GM19238 (cell line): ENCODE results near the gene PTTG2.
"Not testable (repeated sequence)": the region's sequence is repeated elsewhere in the genome, so short reads cannot be mapped to it uniquely, and the experiment has no call there.

ENCODE experiments used
- DNase-seq: peaks from one replicate; pipeline ENCODE4 v3.0.0; 2011; ENCODE audit warnings: low spot score; ENCODE audit not compliant: insufficient read length

PTTG2 gene

DNA sequence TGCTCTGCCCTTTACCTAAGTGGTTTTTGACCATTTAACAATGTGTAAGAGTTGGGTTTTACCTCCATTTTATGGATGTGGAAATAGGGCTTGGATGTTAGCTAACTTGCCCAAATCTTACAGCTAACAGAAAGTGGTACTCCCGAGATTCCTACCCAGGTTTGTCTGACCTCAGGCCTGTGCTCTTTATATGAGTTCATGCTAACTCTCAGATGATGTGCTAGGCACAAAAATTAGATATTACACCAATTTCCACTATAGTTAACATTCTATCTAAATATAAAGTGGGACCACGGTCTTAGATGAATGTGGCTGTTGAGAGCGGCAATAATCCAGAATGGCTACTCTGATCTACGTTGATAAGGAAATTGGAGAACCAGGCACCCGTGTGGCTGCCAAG is at the start of gene PTTG2:
Gene PTTG2 (plus strand): TSS at position 301 of the 400 bp plus-strand sequence. CDS start 37 bp downstream, at position 338.
- DNase-seq, result no peak

DNA sequence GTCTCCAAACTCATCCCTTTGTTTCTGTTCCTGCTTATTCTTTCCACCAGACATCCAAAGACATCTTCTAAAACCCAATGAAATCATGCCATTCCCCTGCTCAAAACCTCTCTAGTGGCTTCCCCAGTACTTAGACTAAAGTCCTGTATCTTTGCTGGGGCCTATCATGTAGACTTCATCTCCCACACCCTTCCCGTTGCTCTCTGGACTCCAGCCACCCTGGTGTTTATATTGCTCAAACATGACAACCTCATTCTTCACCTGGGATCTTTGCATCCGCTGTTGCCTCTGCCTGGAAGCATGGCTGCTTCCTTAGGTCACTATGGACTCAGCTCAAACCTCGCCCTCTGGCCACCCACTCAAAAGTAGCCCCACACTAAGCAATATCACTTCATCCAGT is 45.7 kb upstream of the PTTG2 start:
- DNase-seq, result no peak

DNA sequence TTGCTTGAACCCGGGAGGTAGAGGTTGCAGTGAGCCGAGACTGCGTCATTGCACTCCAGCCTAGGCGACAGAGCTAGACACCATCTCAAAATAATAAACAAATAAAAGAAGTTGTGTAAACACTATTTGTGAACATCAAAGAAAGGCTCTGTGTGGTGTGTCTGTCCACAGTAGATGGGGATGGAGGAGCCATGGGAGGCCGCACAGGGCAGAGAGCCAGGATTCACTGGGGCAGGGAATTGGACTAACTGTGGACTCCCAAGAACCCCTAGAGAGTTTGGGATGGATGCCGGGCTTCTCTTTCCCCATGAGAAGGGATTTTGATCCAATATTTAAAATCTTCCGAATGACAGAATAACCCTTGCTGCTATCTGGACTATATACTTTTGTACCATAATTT is 42.8 kb upstream of the PTTG2 start:
- no peak for DNase-seq

DNA sequence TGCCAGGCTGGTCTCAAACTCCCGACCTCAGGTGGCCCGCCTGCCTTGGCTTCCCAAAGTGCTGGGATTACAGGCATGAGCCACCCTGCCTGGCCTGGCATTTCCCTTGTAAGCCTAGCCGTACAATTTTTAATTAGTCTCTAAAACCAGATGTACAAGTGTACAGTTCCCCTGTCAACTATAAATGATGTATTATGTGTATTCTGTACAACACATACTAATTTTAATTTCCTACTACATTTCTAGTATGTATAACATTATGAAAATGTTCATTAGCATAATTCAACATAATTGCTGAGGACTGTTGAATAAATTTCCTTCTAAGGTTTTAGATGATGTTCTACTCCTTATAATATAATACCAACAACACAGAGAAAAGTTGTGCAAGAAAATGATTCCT is 41.5 kb upstream of the PTTG2 start:
- no peak for DNase-seq

DNA sequence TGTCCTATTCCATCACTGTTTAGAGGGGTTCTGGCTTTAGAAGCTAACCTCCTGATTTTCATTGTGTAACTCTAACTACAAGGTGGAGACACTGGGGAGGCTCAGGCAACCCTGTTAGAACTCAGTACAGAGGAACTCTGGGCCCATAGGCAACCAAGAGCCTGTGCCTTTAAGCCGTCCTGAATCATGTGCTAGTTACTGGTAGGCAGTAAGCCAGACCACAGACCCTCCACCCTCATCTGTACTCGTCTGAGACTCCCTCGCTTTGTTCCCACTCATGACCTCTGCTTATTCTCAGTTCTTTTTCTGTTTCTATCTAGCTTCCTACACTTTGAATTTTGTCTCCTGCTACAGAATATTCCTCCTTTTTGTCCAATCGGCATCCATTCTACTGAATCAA is 37.9 kb upstream of the PTTG2 start:
- DNase-seq, result no peak

DNA sequence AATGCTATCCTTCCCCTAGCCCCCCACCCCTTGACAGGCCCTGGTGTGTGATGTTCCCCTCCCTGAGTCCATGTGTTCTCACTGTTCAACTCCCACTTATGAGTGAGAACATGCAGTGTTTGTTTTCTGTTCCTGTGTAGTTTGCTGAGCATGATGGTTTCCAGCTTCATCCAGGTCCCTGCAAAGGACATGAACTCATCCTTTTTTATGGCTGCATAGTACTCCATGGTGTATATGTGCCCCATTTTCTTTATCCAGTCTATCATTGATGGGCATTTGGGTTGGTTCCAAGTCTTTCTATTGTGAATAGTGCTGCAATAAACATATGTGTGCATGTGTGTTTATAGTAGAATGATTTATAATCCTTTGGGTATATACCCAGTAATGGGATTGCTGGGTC is 37.1 kb upstream of the PTTG2 start:
- not testable (repeated sequence) for DNase-seq

DNA sequence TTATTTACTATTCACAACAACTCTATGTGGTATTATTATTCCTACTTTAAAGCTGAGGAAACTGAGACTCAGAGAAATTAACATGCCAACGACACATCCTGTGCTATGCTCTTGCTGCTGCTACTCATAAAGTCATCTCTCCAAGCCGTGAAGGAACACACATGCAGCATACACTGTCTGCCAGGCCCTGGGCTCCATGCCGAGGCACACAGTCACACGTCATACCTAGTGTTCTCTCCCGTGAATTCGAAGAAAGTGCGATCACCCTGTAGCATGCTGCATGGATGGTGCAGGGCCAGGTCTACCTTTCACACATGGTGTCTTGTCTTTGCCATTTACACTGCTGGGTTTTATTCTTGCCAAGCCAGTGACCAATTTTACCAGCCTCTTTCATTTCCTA is 35.3 kb upstream of the PTTG2 start:
- DNase-seq, result no peak

DNA sequence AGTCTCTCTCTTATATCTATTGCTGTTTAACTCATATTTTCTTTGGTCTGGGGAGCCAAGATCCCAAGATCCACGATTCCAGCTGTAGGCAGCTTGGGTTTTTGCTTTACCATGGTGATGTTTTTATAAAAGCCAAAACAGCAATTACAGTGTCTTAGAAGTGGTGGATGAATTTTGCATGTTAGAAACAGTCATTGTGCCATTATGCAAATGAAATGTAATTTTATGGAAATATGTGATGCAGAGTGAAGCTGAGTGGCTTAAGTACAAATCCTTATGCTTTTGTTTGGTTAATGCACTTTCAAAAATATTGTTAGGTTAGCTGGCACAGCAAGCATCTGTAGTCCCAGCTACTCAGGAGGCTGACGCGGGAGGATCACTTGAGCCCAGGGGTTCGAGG is 32.8 kb upstream of the PTTG2 start:
- DNase-seq, result no peak

DNA sequence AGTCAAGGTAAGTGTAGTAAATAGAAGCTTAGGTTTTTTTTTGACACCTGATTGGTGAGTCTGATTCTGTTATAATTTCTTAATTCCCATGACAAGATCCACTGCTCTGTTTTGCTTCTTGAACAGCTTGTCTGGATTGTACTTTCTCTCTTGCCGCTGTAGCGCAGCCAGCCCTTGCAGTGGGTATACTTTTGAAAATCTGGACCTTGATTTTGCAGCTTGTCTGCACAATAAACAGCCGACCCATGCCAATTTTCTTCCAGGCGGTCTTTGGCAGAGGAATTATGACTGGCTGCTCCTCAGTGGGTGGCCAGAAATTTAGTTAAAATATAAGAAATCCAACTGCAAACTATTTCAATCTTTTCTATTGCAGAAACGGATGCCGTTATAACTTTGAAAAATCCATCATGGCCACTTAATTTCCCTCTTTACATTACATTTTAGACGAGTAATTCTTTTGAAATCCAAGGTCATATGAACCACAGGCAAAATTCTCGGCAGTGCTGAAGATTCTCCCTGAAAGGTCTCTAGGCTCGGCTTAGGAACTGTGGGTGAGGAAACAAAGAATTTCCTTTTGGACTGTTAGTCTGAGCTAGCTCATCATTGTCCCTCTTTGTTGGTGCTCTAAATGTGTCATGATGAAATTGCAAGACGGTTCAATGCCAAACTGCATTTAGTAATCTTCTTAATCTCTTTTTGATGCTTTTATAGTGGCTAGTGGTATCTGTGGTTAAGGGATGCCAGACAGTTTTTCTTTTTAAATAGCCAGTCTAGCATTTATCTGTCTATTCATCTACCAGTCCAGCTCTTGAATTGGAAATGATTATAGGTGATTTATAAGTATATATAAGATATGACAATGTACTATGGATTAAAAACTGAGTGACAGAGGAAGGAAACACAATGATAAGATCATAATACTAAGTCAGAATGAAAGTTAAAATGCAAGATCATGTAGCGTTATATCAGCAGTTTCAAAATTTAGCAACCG is 31.5 kb upstream of the PTTG2 start:
- DNase-seq, result no peak

DNA sequence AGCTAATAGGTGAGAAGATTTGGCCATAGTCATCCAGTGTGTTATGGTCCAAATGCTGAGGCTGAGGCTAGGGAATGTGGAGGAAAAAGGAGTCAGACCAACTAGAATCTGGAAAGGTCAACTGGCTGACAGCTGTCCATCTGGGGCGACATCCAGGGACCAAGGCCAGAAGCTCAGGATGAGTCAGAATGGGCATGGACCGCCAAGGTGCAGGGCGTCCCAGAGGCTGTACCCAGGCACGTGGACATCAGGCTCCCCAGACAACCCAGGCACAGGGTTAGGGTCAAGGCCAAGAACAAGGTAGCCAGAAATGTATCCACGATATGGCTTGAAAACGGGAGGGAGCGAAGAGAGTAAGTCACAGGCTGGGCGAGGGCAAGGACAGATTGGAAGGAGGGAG is 26.1 kb upstream of the PTTG2 start:
- no peak for DNase-seq

DNA sequence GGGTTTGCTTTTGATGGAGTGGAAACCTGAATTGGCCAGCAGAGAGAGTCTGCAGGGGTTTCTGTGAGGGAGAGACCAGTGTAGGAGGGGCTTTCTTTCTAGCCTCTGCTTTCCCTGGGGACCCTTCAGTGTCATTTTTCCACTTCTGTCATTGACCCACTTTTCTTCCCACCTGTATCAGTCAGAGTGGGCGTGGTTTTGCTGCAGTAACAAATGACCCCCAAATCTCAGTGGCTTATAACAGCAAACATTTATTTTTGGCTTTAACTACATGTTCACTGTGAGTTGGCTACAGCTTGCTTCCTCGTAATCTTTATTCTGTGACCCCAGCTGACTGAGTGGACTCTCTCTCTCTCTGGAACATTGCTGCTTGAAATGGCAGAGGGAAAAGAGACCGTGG is 25.6 kb upstream of the PTTG2 start:
- DNase-seq, result no peak

DNA sequence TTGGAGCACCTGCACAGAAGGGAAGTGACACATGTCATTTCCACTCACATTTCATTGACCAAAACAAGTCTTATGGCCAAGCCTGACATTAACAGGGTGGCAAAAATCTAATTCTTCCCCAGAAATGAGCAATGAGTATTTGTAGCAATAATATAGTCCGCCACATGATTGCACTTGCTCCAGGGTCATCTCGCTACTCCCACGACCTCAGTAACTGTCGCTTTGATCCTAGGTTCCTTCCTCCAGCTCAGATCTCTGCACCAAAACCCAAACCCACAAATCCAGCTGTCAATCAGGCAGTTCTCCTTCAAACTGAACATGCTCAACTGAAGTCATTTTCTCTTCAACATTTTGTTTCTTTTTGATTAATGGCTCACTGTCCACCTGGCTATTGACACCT is 25.2 kb upstream of the PTTG2 start:
- no peak for DNase-seq

DNA sequence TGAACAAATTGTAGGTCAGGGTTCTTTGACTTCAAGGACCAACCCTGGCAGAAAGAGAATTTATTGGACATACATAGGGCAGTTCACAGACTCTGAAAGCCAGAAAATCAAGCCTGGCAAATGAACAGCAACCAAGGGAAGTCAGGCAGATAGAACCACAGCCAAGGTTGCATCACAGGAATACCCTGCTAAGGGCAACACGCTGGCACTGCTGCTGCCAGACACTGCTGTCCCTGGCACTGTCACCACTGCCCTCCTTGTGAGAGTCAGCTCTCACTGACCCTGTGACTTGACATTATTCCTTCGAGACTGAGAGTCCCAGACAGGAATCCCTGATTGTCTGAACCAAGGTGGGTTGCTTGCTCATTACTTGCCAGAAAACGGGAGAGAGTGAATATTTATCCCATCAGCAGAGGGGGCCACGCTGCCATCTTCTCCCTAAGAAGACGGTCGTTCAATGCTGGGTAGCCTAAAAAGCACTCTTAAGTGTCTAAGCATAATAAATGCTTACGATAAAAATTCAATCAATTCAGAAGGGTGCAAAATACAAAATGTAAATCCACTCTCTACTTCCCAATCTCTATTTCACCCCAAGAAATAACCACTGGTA is 23.2 kb upstream of the PTTG2 start:
- no peak for DNase-seq

DNA sequence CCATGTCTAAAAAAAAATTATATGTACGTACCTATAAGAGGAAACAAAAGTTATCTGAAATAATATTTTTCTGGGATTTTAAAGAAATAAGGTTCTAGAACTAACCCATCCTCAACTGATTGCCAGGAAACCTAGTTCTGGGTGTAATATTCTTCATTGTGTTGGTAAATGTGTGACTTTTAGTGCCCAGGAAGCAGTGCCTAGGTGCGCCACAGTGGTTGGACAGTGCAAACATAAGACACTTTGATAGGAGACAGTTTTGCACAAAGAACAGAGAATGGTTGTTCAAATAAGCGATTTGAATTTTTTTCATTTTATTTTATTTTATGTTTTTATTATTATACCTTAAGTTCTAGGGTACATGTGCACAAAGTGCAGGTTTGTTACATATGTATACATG is 22.0 kb upstream of the PTTG2 start:
- DNase-seq, result no peak

DNA sequence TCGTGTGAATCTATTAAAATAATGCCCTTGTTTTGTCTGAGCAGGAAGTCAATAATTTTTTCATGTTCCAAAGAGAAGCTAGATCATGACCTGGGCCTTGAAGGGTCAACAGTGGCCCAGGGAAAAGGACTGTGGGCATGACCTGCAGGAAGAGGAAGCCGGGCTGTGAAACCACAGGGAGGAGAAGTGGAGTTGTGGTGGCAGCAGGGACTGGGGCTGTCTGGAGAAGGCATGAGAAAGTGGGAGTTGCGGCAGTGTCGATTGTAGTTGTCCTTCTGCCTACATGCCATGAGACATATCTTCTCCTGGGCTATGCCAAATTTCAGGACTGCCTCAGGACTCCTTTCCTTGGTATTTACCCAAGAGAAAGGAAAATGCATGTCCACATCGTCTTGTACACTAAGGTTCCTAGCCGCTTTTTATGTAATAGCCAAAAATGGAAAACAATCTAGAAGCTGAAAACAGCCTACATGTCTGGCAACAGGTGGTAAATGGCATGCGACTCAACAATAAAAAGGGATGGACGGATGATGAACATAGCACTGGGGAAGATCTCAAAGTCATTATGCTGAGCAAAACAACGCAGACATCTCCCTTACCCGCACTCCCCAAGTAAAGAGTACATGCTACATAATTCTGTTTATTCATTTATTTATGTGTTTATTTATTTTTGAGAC is 13.6 kb upstream of the PTTG2 start:
- no peak for DNase-seq

DNA sequence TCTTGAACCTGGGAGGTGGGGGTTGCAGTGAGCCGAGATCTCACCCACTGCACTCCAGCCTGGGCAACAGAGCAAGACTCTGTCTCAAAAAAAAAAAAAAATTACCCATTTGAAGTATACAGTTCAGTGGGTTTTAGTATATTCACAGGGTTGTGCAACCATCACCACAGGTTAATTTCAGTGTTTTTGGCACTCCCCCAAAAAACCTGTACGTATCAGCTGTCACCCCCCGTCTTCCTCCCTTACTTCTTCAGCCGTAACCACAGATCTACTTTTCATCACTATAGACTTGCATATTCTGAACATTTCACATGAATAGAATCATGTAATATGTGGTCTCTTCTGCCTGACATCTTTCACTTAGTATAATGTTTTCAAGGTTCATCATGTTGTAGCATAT is 11.7 kb upstream of the PTTG2 start:
- DNase-seq, result no peak

DNA sequence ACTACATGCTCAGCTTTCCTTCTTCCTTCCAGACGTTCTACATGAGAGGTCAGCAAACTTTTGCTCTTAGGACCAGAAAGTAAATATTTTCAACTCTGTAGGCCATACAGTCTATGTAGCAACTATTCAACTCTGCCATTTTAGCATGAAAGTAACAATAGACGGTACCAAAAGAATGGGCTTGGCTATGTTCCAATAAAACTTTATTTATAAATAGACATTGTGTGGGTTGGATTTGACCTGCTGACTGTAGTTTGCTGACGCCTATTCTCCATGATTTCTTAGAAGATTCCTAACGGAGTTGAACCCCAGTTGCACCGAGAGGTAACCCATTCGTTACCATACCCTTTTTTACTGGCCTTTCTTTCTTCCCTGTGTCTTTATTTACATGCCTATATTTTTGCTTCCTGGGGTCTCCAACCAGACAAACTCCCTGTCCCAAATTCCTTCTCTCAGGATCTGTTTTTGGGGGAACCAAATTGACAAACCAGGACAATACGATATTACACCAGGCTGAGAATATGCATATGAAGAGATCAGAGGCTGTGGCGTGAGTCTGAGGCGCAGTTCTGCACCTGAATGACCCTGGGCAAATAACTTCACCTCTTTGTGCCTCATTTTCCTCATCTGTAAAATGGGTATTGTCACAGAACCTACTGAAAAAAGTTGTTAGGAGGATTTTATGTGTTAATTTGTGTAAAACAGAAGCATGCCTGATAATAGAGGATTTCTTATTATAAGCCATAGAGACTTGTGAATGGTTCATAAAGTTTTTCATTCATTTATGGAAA is 10.4 kb upstream of the PTTG2 start:
- no peak for DNase-seq

DNA sequence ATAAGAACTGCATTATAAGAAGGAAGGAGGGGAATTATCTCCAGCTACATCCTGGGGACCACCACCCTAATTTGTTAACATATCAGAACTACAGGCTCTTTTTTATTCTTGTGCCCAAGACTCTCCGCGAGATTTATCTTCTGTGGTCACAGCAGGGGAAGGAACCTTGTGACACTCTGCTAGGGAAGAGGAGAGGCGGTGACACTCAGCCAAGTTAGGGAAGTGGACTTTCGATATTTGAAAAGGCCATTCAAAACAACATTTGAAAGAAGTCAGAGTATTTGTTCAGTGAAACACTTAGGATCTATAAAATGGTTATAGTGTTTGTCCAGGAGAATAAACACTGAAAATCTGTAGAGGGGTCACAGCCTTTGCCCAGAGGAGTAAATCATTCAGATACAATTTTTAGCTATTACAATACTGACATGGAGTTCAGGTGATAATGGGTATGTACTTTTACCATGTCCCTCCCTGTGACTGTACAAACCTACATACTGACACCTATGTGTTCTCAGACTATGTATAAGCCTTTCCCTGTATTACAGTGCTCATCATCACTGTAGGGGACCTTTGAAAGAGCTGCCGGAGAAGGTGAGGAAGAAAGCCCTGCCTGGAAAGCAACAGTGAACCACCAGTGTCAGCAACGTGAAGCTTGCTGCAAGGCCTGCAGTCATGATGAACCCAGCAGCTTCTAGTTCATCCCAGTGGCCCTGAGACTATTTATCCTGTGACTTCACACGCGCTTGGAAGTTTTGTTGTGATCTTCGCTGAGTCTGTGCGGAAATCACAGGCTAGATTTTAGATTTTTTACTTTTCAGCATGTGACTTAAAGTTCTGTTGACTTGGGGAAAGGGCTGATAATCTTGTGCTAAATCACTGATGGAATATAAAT is 8.5 kb upstream of the PTTG2 start:
- DNase-seq, result no peak

DNA sequence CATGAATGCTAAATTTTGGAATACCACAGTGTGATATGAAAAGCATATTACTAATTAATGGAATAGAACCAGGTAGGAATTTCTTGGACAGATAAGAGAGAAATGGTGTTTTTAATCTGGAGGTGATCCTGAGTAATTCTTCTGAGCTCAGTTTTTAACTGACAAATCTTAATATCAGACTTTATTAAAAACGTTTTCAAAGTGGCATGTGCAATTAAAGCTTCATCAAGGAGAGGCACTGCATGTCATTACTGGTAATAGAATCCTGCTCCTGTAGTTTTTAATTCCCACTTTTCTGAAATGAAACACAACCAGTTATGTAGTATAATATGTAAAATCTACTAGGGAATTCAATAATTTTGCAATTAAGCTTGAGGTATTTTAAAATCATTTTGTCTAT is 7.0 kb upstream of the PTTG2 start:
- DNase-seq, result no peak

DNA sequence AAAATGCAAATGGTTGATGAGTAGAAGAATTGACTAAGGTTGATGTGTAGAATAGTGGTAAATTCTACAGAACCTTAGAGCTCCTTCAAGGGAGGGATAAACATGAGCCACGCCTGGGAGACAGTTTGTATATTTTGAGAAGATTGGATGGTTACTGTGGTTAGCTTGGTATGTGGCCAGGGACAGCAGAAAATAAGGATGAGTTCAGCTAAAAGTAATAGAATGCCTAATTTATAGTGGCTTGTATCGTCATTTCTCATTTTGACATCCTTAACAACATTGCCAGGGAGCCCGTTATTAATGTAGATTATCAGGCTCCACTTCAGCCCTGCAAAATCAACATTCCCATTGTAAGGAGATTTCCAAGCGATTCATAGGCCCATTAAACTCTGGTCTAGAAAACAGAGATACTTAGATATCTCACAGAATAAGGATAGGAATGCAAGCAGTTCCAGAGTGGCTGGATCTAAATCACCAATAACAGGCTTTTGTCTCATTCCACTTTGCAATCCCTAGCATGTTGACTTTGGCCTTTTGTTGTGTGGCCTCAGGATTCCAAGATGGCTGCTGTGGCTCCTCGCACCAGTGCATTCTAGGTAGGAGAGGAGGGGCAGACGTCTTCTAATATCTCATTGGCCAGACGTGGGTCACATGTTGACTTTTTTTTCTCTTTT is 6.4 kb upstream of the PTTG2 start:
- no peak for DNase-seq
